ENCODE results near the gene TPD52L3.

Gene TPD52L3

DNA sequence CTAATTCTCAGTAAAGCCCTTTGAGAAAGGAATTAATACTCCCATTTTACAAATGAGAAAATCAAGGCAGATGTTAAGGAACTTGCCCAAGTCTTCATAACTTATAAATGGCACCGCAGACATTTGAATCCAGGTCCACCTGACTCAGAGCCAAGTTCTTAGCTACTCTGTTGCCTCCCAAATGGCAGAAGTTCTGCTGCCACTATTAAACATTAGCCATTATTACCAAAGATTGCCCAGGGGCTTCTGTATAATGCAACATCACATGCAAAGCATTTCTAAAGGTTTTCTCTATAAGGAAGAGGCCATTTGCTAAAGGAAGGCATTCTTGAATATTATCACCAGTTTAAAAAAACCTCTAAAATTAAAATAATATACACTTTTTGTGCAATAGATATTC lies 28.3 kb downstream of the TPD52L3 start:
- in situ Hi-C loops (cut with HindIII; ENCODE audit: low sequenced_read_pairs) = no loop called here
- TF ChIP-seq CTCF (IDR thresholded peaks at IDR 0.05; ENCODE audit: low read depth, low read length, missing control alignments) = no peak
- no peak for DNase-seq (ENCODE audit: low read depth)
- no peak overlapping the region for H3K4me3 ChIP-seq (ENCODE audit: low read depth, low read length)

- DNase-seq (ENCODE audit: low read depth) = no peak
- TF ChIP-seq CTCF (IDR thresholded peaks at IDR 0.05; ENCODE audit: low read depth, low read length, missing control alignments) = no peak
- in situ Hi-C loops (cut with HindIII; ENCODE audit: low sequenced_read_pairs) = no loop called here
Observed at GRCh38 chr9:6356904-6357303, 28.7 kb downstream of the TPD52L3 start.

DNA sequence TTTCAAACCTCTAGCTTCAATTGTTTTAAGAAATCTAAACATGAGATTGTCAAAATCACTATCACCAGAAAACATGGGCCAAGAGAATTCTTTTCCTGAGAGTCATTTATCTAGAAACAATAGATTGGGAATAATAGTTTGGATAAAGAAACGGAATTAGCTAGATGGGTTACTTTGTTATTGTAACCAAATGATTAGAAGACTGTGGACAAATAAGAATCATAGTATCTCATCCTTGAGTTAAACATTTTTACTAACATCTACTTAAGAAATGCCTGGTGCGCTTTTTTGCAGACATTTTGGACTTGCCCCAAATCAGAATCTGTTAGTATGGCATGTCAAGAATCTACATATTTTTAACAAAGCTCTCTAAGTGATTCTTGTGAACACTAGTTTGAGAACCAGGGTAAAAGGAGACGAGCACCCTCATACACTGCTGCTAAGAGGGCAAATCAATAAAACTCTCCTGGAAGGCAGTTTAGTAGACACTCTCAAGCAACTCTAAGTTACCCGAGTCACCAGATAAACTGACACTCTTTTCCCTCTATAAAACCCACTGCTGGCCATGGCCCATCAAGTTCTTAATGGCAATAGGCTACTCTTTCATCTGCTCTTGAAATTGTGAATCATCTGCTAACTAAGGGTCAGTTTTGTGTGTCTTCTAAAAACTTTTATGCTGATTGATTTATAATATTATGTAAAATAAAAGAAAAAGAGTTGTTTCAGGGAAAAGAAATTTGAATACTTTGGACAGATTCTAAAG lies 39.1 kb downstream of the TPD52L3 start:
- no peak for TF ChIP-seq CTCF (IDR thresholded peaks at IDR 0.05; ENCODE audit: low read depth, low read length, missing control alignments)
- in situ Hi-C loops (cut with HindIII; ENCODE audit: low sequenced_read_pairs) = no loop called here
- H3K4me3 ChIP-seq (ENCODE audit: low read depth, low read length) = no peak overlapping the region
- no peak for DNase-seq (ENCODE audit: low read depth)

More at GRCh38 chr9:6356904-6357303, 28.7 kb downstream of the TPD52L3 start:
- no peak overlapping the region for H3K4me3 ChIP-seq (ENCODE audit: low read depth, low read length)

- no peak for DNase-seq (ENCODE audit: low read depth)
- in situ Hi-C loops (cut with HindIII; ENCODE audit: low sequenced_read_pairs) = no loop called here
- TF ChIP-seq CTCF (IDR thresholded peaks at IDR 0.05; ENCODE audit: low read depth, low read length, missing control alignments) = no peak
- no peak overlapping the region for H3K4me3 ChIP-seq (ENCODE audit: low read depth, low read length)
Observed at GRCh38 chr9:6368831-6369230, 40.7 kb downstream of the TPD52L3 start.
